Measurements from ENCODE around the gene LYRM7.

DNA sequence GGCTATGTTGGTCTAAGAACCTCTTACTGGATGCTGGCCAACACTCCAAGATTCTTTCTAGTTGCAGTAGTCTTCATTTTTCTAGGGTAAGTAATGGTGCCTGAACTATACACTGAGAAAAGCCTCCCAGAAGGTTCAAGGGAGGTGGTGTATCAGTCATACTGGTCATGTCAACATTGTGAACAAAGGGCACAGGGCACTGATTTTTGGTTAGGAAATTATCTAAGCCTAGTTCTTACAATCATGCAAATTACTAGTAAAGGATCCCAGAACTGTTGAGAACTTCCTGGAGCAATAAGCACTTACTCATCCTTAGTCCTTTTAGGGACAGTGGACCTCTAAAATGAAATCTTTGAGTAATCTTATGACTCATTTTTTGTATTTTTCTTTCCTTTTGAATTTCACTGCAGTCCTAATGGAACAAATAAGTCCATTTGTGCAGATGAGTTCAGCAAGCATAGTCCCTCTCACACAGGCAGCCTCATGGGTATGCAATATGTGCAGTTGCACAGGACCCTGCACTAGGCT, 72.0 kb downstream of the LYRM7 start:
- TF ChIP-seq ZNF274 (IDR thresholded peaks at IDR 0.05; ENCODE audit: low read depth, low read length) (no peak), YY1 (IDR thresholded peaks at IDR 0.05; ENCODE audit: insufficient read depth, insufficient read length) (no peak)

All from NT2/D1 (cell line).